ENCODE measurements around the gene CACNA1I.

Gene CACNA1I

GRCh38 chr22:39577900-39578299 is 7.3 kb downstream of the CACNA1I start:
- DNase-seq (ENCODE audit: low read depth, low spot score), result no peak
- H3K9ac ChIP-seq (ENCODE audit: insufficient read length), result no peak overlapping the region
- no peaks in the 10 kb centered on the region for H3K9me3 ChIP-seq (ENCODE audit: low read depth, low read length)
- H3K36me3 ChIP-seq (ENCODE audit: insufficient read depth, low read length), result peaks cover 21% of the 10 kb centered on the region; the same call in 1 of the 2 replicates
- no peak overlapping the region for H3K27ac ChIP-seq
- no peak overlapping the region for H3K4me3 ChIP-seq
- no peak for TF ChIP-seq POLR2AphosphoS5 (IDR thresholded peaks at IDR 0.05; ENCODE audit: borderline replicate concordance, low read depth, low read length)
- no peak for TF ChIP-seq EZH2 (IDR thresholded peaks at IDR 0.05)
- no peak for TF ChIP-seq FOXP2 (optimal IDR thresholded peaks at IDR 0.05; ENCODE audit: control extremely low read depth, extremely low read length, insufficient read depth)

GRCh38 chr22:39580006-39580441 is 9.5 kb downstream of the CACNA1I start:
- Histone ChIP-seq H3K9me3 (ENCODE audit: low read depth, low read length) (no peaks in the 10 kb centered on the region), H3K36me3 (ENCODE audit: insufficient read depth, low read length) (peaks cover 21% of the 10 kb centered on the region; the same call in 1 of the 2 replicates), H3K4me3 (no peak overlapping the region), H3K9ac (ENCODE audit: insufficient read length) (no peak overlapping the region), H3K27ac (no peak overlapping the region)
- DNase-seq (ENCODE audit: low read depth, low spot score), result no peak
- TF ChIP-seq POLR2AphosphoS5 (IDR thresholded peaks at IDR 0.05; ENCODE audit: borderline replicate concordance, low read depth, low read length) (no peak), FOXP2 (optimal IDR thresholded peaks at IDR 0.05; ENCODE audit: control extremely low read depth, extremely low read length, insufficient read depth) (no peak)

- Histone ChIP-seq H3K36me3 (ENCODE audit: insufficient read depth, low read length) (peaks cover 21% of the 10 kb centered on the region; the same call in 1 of the 2 replicates), H3K9ac (ENCODE audit: insufficient read length) (no peak overlapping the region), H3K27ac (no peak overlapping the region), H3K9me3 (ENCODE audit: low read depth, low read length) (no peaks in the 10 kb centered on the region), H3K4me3 (no peak overlapping the region)
- no peak for TF ChIP-seq FOXP2 (optimal IDR thresholded peaks at IDR 0.05; ENCODE audit: control extremely low read depth, extremely low read length, insufficient read depth)
- TF ChIP-seq POLR2AphosphoS5 (IDR thresholded peaks at IDR 0.05; ENCODE audit: borderline replicate concordance, low read depth, low read length), result no peak
- no peak for TF ChIP-seq EZH2 (IDR thresholded peaks at IDR 0.05)
- no peak for DNase-seq (ENCODE audit: low read depth, low spot score)
These were observed 10.2 kb downstream of the CACNA1I start for GRCh38 chr22:39580795-39581194.

- no peak for DNase-seq (ENCODE audit: low read depth, low spot score)
- TF ChIP-seq FOXP2 (optimal IDR thresholded peaks at IDR 0.05; ENCODE audit: control extremely low read depth, extremely low read length, insufficient read depth), result no peak
- TF ChIP-seq POLR2AphosphoS5 (IDR thresholded peaks at IDR 0.05; ENCODE audit: borderline replicate concordance, low read depth, low read length), result no peak
- TF ChIP-seq EZH2 (IDR thresholded peaks at IDR 0.05), result no peak
- no peak overlapping the region for H3K9ac ChIP-seq (ENCODE audit: insufficient read length)
- no peak overlapping the region for H3K27ac ChIP-seq
- H3K9me3 ChIP-seq (ENCODE audit: low read depth, low read length), result no peaks in the 10 kb centered on the region
- peaks cover 21% of the 10 kb centered on the region; the same call in 1 of the 2 replicates for H3K36me3 ChIP-seq (ENCODE audit: insufficient read depth, low read length)
- no peak overlapping the region for H3K4me3 ChIP-seq
These were observed 10.8 kb downstream of the CACNA1I start for GRCh38 chr22:39581303-39581702.

GRCh38 chr22:39583066-39583667 is 12.6 kb downstream of the CACNA1I start:
- TF ChIP-seq EZH2 (IDR thresholded peaks at IDR 0.05), result no peak
- no peak for TF ChIP-seq POLR2AphosphoS5 (IDR thresholded peaks at IDR 0.05; ENCODE audit: borderline replicate concordance, low read depth, low read length)
- TF ChIP-seq FOXP2 (optimal IDR thresholded peaks at IDR 0.05; ENCODE audit: control extremely low read depth, extremely low read length, insufficient read depth), result no peak
- H3K9me3 ChIP-seq (ENCODE audit: low read depth, low read length), result no peaks in the 10 kb centered on the region
- no peak overlapping the region for H3K27ac ChIP-seq
- H3K9ac ChIP-seq (ENCODE audit: insufficient read length), result no peak overlapping the region
- no peak for DNase-seq (ENCODE audit: low read depth, low spot score)
- H3K4me3 ChIP-seq, result no peak overlapping the region
- H3K36me3 ChIP-seq (ENCODE audit: insufficient read depth, low read length), result peaks cover 12% of the 10 kb centered on the region; the same call in 1 of the 2 replicates

GRCh38 chr22:39589875-39590274 is 19.3 kb downstream of the CACNA1I start:
- H3K9me3 ChIP-seq (ENCODE audit: low read depth, low read length), result no peaks in the 10 kb centered on the region
- no peak for DNase-seq (ENCODE audit: low read depth, low spot score)
- H3K27ac ChIP-seq, result no peak overlapping the region
- TF ChIP-seq FOXP2 (optimal IDR thresholded peaks at IDR 0.05; ENCODE audit: control extremely low read depth, extremely low read length, insufficient read depth) (no peak), EZH2 (IDR thresholded peaks at IDR 0.05) (no peak), POLR2AphosphoS5 (IDR thresholded peaks at IDR 0.05; ENCODE audit: borderline replicate concordance, low read depth, low read length) (no peak)
- H3K9ac ChIP-seq (ENCODE audit: insufficient read length), result no peak overlapping the region
- no peaks in the 10 kb centered on the region for H3K36me3 ChIP-seq (ENCODE audit: insufficient read depth, low read length)
- no peak overlapping the region for H3K4me3 ChIP-seq

- TF ChIP-seq POLR2AphosphoS5 (IDR thresholded peaks at IDR 0.05; ENCODE audit: borderline replicate concordance, low read depth, low read length), result no peak
- TF ChIP-seq FOXP2 (optimal IDR thresholded peaks at IDR 0.05; ENCODE audit: control extremely low read depth, extremely low read length, insufficient read depth), result no peak
- no peak for TF ChIP-seq EZH2 (IDR thresholded peaks at IDR 0.05)
- Histone ChIP-seq H3K9ac (ENCODE audit: insufficient read length) (no peak overlapping the region), H3K4me3 (no peak overlapping the region), H3K36me3 (ENCODE audit: insufficient read depth, low read length) (no peaks in the 10 kb centered on the region), H3K27ac (peak overlapping the region; percentile 25; the same call in 1 of the 2 replicates), H3K9me3 (ENCODE audit: low read depth, low read length) (no peaks in the 10 kb centered on the region)
- DNase-seq (ENCODE audit: low read depth, low spot score), result no peak
These were observed 21.8 kb downstream of the CACNA1I start for GRCh38 chr22:39592081-39593065.

All from SK-N-MC (cell line).